ENCODE measurements around the gene MYO1D. TPM values are rescaled to one million over a fixed set of nuclear protein-coding genes. Genes with fewer than 3 reads are reported as not detected.

Gene MYO1D
- total RNA-seq, 1 experiment from 2014 or later, result 35.7 TPM

GRCh38 chr17:32487473-32488176 lies 389.3 kb downstream of the MYO1D start:
- no peak for DNase-seq (ENCODE audit: low read depth, low spot score)
- Histone ChIP-seq H3K9me2 (ENCODE audit: insufficient read depth) (no peaks in the 10 kb centered on the region), H3K9me3 (ENCODE audit: control insufficient read depth in 1 of 2, insufficient read depth in 1 of 2, low read depth in 1 of 2, low read length in 2 of 2) (no peaks in the 10 kb centered on the region), H3K4me1 (ENCODE audit: control insufficient read depth in 1 of 2, insufficient read depth in 2 of 2, low read length in 2 of 2) (peaks cover 15 to 32% of the 10 kb centered on the region in 2 experiments), H4K20me1 (ENCODE audit: insufficient read depth) (no peaks in the 10 kb centered on the region), H3K79me2 (ENCODE audit: insufficient read depth, low read length) (no peaks in the 10 kb centered on the region), H2AFZ (ENCODE audit: low read depth, low read length, poor library complexity, severe bottlenecking) (no peak overlapping the region), H3K4me3 (replicated peaks in 1 of 2; ENCODE audit: low read depth in 1 of 2, low read length in 2 of 2) (peak overlapping the region; percentile 46 to 64), H3K27ac (ENCODE audit: low read depth, low read length) (peak overlapping the region; percentile 87; the same call in 1 of the 2 replicates), H3K36me3 (ENCODE audit: control insufficient read depth in 1 of 2, insufficient read depth in 2 of 2, low read length in 2 of 2) (peaks cover 0 to 8% of the 10 kb centered on the region in 2 experiments; a peak in 2 of 4 replicates), H3K4me2 (ENCODE audit: low read length) (peak overlapping the region; percentile 86), H3K27me3 (ENCODE audit: insufficient read depth, low read length) (no peaks in the 10 kb centered on the region), H3K9ac (ENCODE audit: low read length) (peak overlapping the region; percentile 66)
- no TSS peak for BruUV-seq (replicated peaks)
- ChIA-PET RAD21 (ENCODE audit: low non-redundant PET in 1 of 2, low total read pairs in 2 of 2, uncharacterized antibody in 2 of 2, unreplicated experiment in 2 of 2) (interaction anchor here in 1 of 2 experiments (0.6 kb wide), 1 partner anchor 142 kb away, joined by 3 read pairs; no protein-coding TSS in a partner anchor), CTCF (no interaction called here), POLR2A (interaction anchor here (0.6 kb wide), 1 partner anchor 124 kb away, joined by 3 read pairs; no protein-coding TSS in a partner anchor)
- ATAC-seq, result 0 out of 2 replicates have a peak, but pooled peaks have one; percentile 0
- TF ChIP-seq JUND (IDR thresholded peaks at IDR 0.05) (no peak), ZFX (IDR thresholded peaks at IDR 0.05) (no peak), SRF (IDR thresholded peaks at IDR 0.05; ENCODE audit: low read depth) (no peak), ZBTB33 (IDR thresholded peaks at IDR 0.05; ENCODE audit: extremely low read depth, insufficient replicate concordance, low read length) (no peak), EGR1 (IDR thresholded peaks at IDR 0.05; ENCODE audit: low read depth) (no peak), POLR2AphosphoS5 (IDR thresholded peaks at IDR 0.05; ENCODE audit: low read depth, low read length) (no peak), ELF1 (IDR thresholded peaks at IDR 0.05; ENCODE audit: borderline replicate concordance, low read depth) (no peak), SIN3A (IDR thresholded peaks at IDR 0.05; ENCODE audit: low read depth) (no peak), YY1 (IDR thresholded peaks at IDR 0.05; ENCODE audit: extremely low read depth, insufficient replicate concordance, low read depth, low read length) (no peak), CEBPB (IDR thresholded peaks at IDR 0.05; ENCODE audit: low read depth) (no peak), EZH2phosphoT487 (IDR thresholded peaks at IDR 0.05; ENCODE audit: borderline replicate concordance) (no peak), SP1 (IDR thresholded peaks at IDR 0.05; ENCODE audit: low read depth) (no peak), EZH2 (IDR thresholded peaks at IDR 0.05) (no peak), TCF7L2 (IDR thresholded peaks at IDR 0.05; ENCODE audit: borderline replicate concordance, extremely low read depth, insufficient read depth, insufficient read length) (no peak), MAX (IDR thresholded peaks at IDR 0.05) (no peak), REST (IDR thresholded peaks at IDR 0.05; ENCODE audit: low read depth) (no peak), POLR2A (IDR thresholded peaks at IDR 0.05; ENCODE audit: borderline replicate concordance, extremely low read depth, insufficient read depth, insufficient read length) (no peak), CTCF (IDR thresholded peaks at IDR 0.05 in 2 of 3, conservative IDR thresholded peaks at IDR 0.05 in 1 of 3; ENCODE audit: borderline replicate concordance in 1 of 3, insufficient read depth in 1 of 3, low read depth in 2 of 3, low read length in 2 of 3) (no peak)
- intact Hi-C loops (cut with micrococcal nuclease), result no loop called here

All from HCT116 (cell line).